Measurements from ENCODE around the gene TNNI2.

DNA sequence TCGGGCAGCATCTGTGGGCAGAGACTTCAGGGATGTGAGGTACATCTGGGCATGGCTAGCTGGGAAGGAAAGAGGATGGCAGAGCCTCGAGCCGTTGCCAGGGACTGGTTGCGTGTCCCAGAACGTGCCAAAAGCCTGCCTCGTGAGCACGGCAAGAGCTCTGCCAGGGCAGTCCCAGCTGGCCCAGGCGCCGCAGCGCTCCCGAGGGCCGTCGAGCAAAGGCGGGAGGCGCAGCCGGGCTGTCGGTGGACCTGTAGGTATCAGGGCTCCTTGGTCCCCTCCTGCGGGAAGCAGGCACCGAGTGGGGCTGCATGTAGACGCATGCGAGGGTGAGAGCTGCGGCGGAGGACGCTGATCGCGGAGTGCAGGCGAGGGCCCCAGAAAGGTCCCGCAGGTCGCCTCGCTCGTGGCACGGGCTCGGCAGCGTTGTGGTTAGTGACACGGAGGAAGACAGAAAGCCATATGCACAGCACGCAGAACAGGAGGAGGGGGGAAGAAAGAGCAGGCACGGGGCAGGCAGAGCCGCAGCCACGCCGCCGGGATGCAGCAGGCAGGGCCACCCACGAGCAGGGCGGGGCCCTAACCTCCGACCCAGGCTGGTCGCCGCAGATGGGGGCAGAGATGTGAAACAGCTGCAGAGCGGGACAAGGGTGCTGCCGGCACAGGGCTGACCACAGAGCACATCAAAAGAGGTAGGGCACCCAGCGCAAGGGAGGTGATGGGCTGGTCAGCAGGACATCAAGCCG, 32.1 kb downstream of the TNNI2 start:
- TF ChIP-seq, protein P1, sequence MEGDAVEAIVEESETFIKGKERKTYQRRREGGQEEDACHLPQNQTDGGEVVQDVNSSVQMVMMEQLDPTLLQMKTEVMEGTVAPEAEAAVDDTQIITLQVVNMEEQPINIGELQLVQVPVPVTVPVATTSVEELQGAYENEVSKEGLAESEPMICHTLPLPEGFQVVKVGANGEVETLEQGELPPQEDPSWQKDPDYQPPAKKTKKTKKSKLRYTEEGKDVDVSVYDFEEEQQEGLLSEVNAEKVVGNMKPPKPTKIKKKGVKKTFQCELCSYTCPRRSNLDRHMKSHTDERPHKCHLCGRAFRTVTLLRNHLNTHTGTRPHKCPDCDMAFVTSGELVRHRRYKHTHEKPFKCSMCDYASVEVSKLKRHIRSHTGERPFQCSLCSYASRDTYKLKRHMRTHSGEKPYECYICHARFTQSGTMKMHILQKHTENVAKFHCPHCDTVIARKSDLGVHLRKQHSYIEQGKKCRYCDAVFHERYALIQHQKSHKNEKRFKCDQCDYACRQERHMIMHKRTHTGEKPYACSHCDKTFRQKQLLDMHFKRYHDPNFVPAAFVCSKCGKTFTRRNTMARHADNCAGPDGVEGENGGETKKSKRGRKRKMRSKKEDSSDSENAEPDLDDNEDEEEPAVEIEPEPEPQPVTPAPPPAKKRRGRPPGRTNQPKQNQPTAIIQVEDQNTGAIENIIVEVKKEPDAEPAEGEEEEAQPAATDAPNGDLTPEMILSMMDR (IDR thresholded peaks at IDR 0.05) = no peak
- TF ChIP-seq EZH2 (IDR thresholded peaks at IDR 0.05; ENCODE audit: borderline replicate concordance, insufficient read depth, low read depth, low read length, poor library complexity, severe bottlenecking) = no peak
